ENCODE results near the gene LRRC17.

DNA sequence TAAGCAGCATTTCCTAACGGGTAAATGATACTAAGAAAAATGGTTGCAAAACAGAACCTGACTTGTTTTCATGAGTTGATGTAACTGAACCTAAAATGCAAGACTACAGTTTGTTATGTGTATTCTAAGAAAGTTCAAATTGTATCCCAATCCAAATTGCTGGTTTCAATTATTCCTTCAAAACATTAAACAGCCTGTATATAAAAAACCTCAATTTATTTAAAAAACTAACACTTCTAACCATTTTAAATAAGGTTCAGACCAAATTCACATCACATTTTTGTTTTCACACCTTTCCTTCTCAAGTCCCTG lies 80.9 kb downstream of the LRRC17 start:
- TF ChIP-seq, protein P1, sequence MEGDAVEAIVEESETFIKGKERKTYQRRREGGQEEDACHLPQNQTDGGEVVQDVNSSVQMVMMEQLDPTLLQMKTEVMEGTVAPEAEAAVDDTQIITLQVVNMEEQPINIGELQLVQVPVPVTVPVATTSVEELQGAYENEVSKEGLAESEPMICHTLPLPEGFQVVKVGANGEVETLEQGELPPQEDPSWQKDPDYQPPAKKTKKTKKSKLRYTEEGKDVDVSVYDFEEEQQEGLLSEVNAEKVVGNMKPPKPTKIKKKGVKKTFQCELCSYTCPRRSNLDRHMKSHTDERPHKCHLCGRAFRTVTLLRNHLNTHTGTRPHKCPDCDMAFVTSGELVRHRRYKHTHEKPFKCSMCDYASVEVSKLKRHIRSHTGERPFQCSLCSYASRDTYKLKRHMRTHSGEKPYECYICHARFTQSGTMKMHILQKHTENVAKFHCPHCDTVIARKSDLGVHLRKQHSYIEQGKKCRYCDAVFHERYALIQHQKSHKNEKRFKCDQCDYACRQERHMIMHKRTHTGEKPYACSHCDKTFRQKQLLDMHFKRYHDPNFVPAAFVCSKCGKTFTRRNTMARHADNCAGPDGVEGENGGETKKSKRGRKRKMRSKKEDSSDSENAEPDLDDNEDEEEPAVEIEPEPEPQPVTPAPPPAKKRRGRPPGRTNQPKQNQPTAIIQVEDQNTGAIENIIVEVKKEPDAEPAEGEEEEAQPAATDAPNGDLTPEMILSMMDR (IDR thresholded peaks at IDR 0.05 in 4 of 5, conservative IDR thresholded peaks at IDR 0.05 in 1 of 5): no peak
- no peak for TF ChIP-seq POLR2A (IDR thresholded peaks at IDR 0.05)
